ENCODE measurements around the gene HDAC7.

- TF ChIP-seq CTCF (conservative IDR thresholded peaks at IDR 0.05; ENCODE audit: low read length) (no peak), EZH2phosphoT487 (IDR thresholded peaks at IDR 0.05; ENCODE audit: borderline replicate concordance) (no peak)
Measured at GRCh38 chr12:47848853-47849252, 29.1 kb upstream of the HDAC7 start.
